A549 (cell line): Measurements from ENCODE around the gene VAMP5. TPM values are rescaled to one million over a fixed set of nuclear protein-coding genes. Genes with fewer than 3 reads are reported as not detected.

Experiments used
- ATAC-seq, 2 experiments: fragments of 200-7000 bp in 1 of 2; fragments of >200 bp in 1 of 2; cut with Nextera tagmentation in 1 of 2; cut with Tn5 transposase in 1 of 2; 3 replicates each; pipeline versions ENCODE4 v1.8.0 to v1.9.1; 2018 to 2020; ENCODE audit warnings: mild to moderate bottlenecking in 1 of 2, moderate library complexity in 1 of 2
- CTCF ChIA-PET: fragments of 300-600 bp; sonication (Branson Sonifier 250); formaldehyde crosslinking; extraction: SDS; loops from one replicate; lab custom pipeline; 2021; ENCODE audit warnings: antibody characterized with exemption, inconsistent platforms; lab: Yijun Ruan, JAX
- POLR2A ChIA-PET: fragments of 350-600 bp; formaldehyde crosslinking; extraction: SDS; loops from one replicate; lab custom pipeline; 2021; ENCODE audit warnings: antibody characterized with exemption, inconsistent platforms; lab: Yijun Ruan, JAX
- DNase-seq, 2 experiments: peaks; one replicate each; pipeline versions ENCODE4 v3.0.0 to v3.0.0-alpha.2; 2011 to 2016; ENCODE audit warnings: low read depth in 1 of 2, low spot score in 1 of 2
- FAIRE-seq: peaks from 2 replicates; lab custom pipeline; 2011; peaks lifted over from hg19 to GRCh38; lab: Jason Lieb, UNC
- H3K27ac ChIP-seq, 2 experiments: fragments of >200 bp; sonication (Bioruptor Twin); formaldehyde crosslinking; 3 replicates each; pipeline ENCODE4 v1.5.1; 2016 to 2017
- H3K4me1 ChIP-seq: fragments of >200 bp; sonication (Bioruptor Twin); formaldehyde crosslinking; 3 replicates; pipeline ENCODE4 v1.6.1; 2016
- H3K4me2 ChIP-seq: fragments of >200 bp; sonication (Bioruptor Twin); formaldehyde crosslinking; 3 replicates; pipeline ENCODE4 v1.6.1; 2016
- H3K4me3 ChIP-seq: fragments of >200 bp; sonication (Bioruptor Twin); formaldehyde crosslinking; 3 replicates; pipeline ENCODE4 v1.5.1; 2016
- H3K9me3 ChIP-seq: fragments of >200 bp; sonication (Bioruptor Twin); formaldehyde crosslinking; 3 replicates; pipeline ENCODE4 v1.6.1; 2016
- BCL3 ChIP-seq: fragments of >200 bp; sonication (Bioruptor Twin); formaldehyde crosslinking; IDR thresholded peaks from 3 replicates; pipeline ENCODE4 v1.6.1; 2016
- CEBPB ChIP-seq, 2 experiments: fragments of >200 bp in 1 of 2; sonication (Bioruptor Twin) in 1 of 2; formaldehyde crosslinking in 1 of 2; IDR thresholded peaks; 2 replicates each; pipeline ENCODE4 v1.6.1; 2012 to 2016
- CHD4 ChIP-seq: fragments of 200-600 bp; sonication (generic); IDR thresholded peaks from 2 replicates; pipeline ENCODE4 v1.6.1; 2016; ENCODE audit warnings: antibody characterized with exemption, mild to moderate bottlenecking, borderline replicate concordance
- E2F6 ChIP-seq: IDR thresholded peaks from 2 replicates; pipeline ENCODE4 v1.6.1; 2012; ENCODE audit warnings: low read depth, borderline replicate concordance
- ESRRA ChIP-seq: fragments of 150-350 bp; IDR thresholded peaks from 2 replicates; pipeline ENCODE4 v1.6.1; 2014; ENCODE audit warnings: mild to moderate bottlenecking, low read length, borderline replicate concordance
- FOXS1 ChIP-seq: fragments of 250-450 bp; sonication (Bioruptor Pico); IDR thresholded peaks from 2 replicates; pipeline ENCODE4 v1.5.0; 2020; ENCODE audit warnings: mild to moderate bottlenecking, moderate library complexity
- GATA3 ChIP-seq: IDR thresholded peaks from 2 replicates; pipeline ENCODE4 v1.6.1; 2012; ENCODE audit warnings: borderline replicate concordance
- HDAC2 ChIP-seq: fragments of 200-600 bp; sonication (generic); IDR thresholded peaks from 2 replicates; pipeline ENCODE4 v1.6.1; 2016
- HOXA7 ChIP-seq: fragments of 250-450 bp; sonication (Bioruptor Pico); IDR thresholded peaks from 2 replicates; pipeline ENCODE4 v1.5.0; 2020; ENCODE audit warnings: mild to moderate bottlenecking, moderate library complexity
- HOXB13 ChIP-seq: fragments of 250-450 bp; sonication (Bioruptor Pico); IDR thresholded peaks from 2 replicates; pipeline ENCODE4 v1.5.0; 2020; ENCODE audit warnings: low read depth, mild to moderate bottlenecking, moderate library complexity
- HOXB5 ChIP-seq: fragments of 250-450 bp; sonication (Bioruptor Pico); IDR thresholded peaks from 2 replicates; pipeline ENCODE4 v1.5.0; 2020; ENCODE audit warnings: mild to moderate bottlenecking, moderate library complexity
- JUN ChIP-seq, 2 experiments: fragments of >200 bp; sonication (Bioruptor Twin); formaldehyde crosslinking; IDR thresholded peaks; 2 replicates in 1 of 2; 3 replicates in 1 of 2; pipeline ENCODE4 v1.6.1; 2016 to 2017
- KDM5A ChIP-seq: fragments of 200-600 bp; sonication (generic); IDR thresholded peaks from 2 replicates; pipeline ENCODE4 v1.6.1; 2016; ENCODE audit warnings: antibody characterized with exemption, mild to moderate bottlenecking
- MAFK ChIP-seq: fragments of 450-650 bp; IDR thresholded peaks from 2 replicates; pipeline ENCODE4 v1.6.1; 2014; ENCODE audit not compliant: partially characterized antibody
- MAX ChIP-seq: IDR thresholded peaks from 2 replicates; pipeline ENCODE4 v1.6.1; 2012
- MYC ChIP-seq: IDR thresholded peaks from 2 replicates; pipeline ENCODE4 v1.6.1; 2012; ENCODE audit warnings: mild to moderate bottlenecking, inconsistent platforms, low read length, improper control_type of control experiment, borderline replicate concordance
- PHF8 ChIP-seq: fragments of 200-600 bp; sonication (generic); IDR thresholded peaks from 2 replicates; pipeline ENCODE4 v1.6.1; 2016; ENCODE audit warnings: low read depth, mild to moderate bottlenecking, antibody characterized with exemption, moderate library complexity, borderline replicate concordance
- POLR2A ChIP-seq: IDR thresholded peaks from 2 replicates; pipeline ENCODE4 v1.6.1; 2012; ENCODE audit warnings: mild to moderate bottlenecking, low read length
- POLR2AphosphoS2 ChIP-seq: conservative IDR thresholded peaks from 2 replicates; pipeline ENCODE4 v1.6.1; 2012; ENCODE audit warnings: low read length, improper control_type of control experiment, inconsistent platforms
- RARB ChIP-seq: fragments of 250-450 bp; sonication (Bioruptor Pico); IDR thresholded peaks from 2 replicates; pipeline ENCODE4 v1.8.0; 2021; ENCODE audit warnings: mild to moderate bottlenecking, moderate library complexity
- SMC3 ChIP-seq: fragments of >200 bp; sonication (Bioruptor Twin); formaldehyde crosslinking; IDR thresholded peaks from 3 replicates; pipeline ENCODE4 v1.6.1; 2018; ENCODE audit warnings: inconsistent platforms
- TFCP2L1 ChIP-seq: fragments of 250-450 bp; sonication (Bioruptor Pico); IDR thresholded peaks from 2 replicates; pipeline ENCODE4 v1.5.0; 2021; ENCODE audit warnings: mild to moderate bottlenecking
- TP53 ChIP-seq: fragments of 250-450 bp; sonication (Bioruptor Pico); IDR thresholded peaks from 2 replicates; pipeline ENCODE4 v1.5.0; 2021; ENCODE audit warnings: mild to moderate bottlenecking, moderate library complexity
- USF2 ChIP-seq: fragments of 450-650 bp; IDR thresholded peaks from 2 replicates; pipeline ENCODE4 v1.6.1; 2014; ENCODE audit warnings: antibody characterized with exemption
- ZFP36 ChIP-seq: fragments of 450-650 bp; IDR thresholded peaks from 2 replicates; pipeline ENCODE4 v1.6.1; 2014; ENCODE audit warnings: borderline replicate concordance; ENCODE audit not compliant: partially characterized antibody
- WGBS: methylation state at CpG from one replicate; pipeline ENCODE4 v1.1.6; 2017; ENCODE audit errors: missing lambda C conversion rate; 5-methylcytosine and 5-hydroxymethylcytosine counted together
- polyA plus RNA-seq, 4 experiments: library from polyadenylated mRNA; depleted of rRNA in 3 of 4; stranded (reverse); fragments of >200 nt; fragmentation: RNase III in 1 of 4; extraction: RNeasy Plus Mini Kit Qiagen cat#74134 plus additional on column Dnase treatment in 1 of 4; gene quantifications; 2 replicates in 3 of 4; 3 replicates in 1 of 4; pipeline ENCODE4 v1.2.3, GENCODE V29; 2011 to 2017
- TF ChIP-seq, protein P1 (sequence below): fragments of 150-350 bp; IDR thresholded peaks from 2 replicates; pipeline ENCODE4 v1.6.1; 2014; ENCODE audit warnings: low read depth, mild to moderate bottlenecking, low read length

VAMP5 gene
- polyA plus RNA-seq, 2 of the 4 experiments (the other 2 are of a cell fraction) = 0.16 TPM; not detected in 1

GRCh38 chr2:85538507-85539360, 45.5 kb upstream of the VAMP5 start, which contains the start of gene MAT2A (continued):
- TF ChIP-seq BCL3 = peak; percentile 100
- TF ChIP-seq SMC3 = peak; percentile 71
- TF ChIP-seq HOXA7 (CRISPR knock-in tag) = no peak
- peak; percentile 100 for TF ChIP-seq POLR2A
- TF ChIP-seq E2F6 = peak; percentile 46; the same call in 1 of the 2 replicates
- TF ChIP-seq MAFK = no peak
- no peak for TF ChIP-seq ESRRA
- TF ChIP-seq GATA3 = peak; percentile 84
- TF ChIP-seq CEBPB (IDR thresholded peaks at IDR 0.05) = no peak; a peak in 1 of 4 replicates

GRCh38 chr2:85539361-85540132, 44.7 kb upstream of the VAMP5 start:
- CTCF ChIA-PET = interaction anchor here (0.7 to 35.5 kb wide), 19 partner anchors 13 to 185 kb away, joined by 3 to 1185 read pairs (median 5); partner anchors contain the start of genes CAPG, ELMOD3, RETSAT and SH2D6
- no peak for FAIRE-seq
- TF ChIP-seq ZFP36 (no peak), KDM5A (peak; percentile 37; the same call in 1 of the 2 replicates), HOXB13 (CRISPR knock-in tag) (0 out of 2 replicates have a peak, but pooled peaks have one; percentile 19), FOXS1 (0 out of 2 replicates have a peak, but pooled peaks have one; percentile 14), GATA3 (peak; percentile 36; the same call in 1 of the 2 replicates), POLR2A (no peak), JUN (IDR thresholded peaks at IDR 0.05) (peak; percentile 87 to 92; a peak in 4 of 5 replicates), MAX (peak; percentile 100), MYC (peak; percentile 94; the same call in 1 of the 2 replicates), MAFK (no peak), BCL3 (peak; percentile 92), PHF8 (peak; percentile 77), RARB (no peak; the same call in 1 of the 2 replicates), CHD4 (no peak), HOXA7 (CRISPR knock-in tag) (0 out of 2 replicates have a peak, but pooled peaks have one; percentile 23), USF2 (peak; percentile 70), TP53 (CRISPR knock-in tag) (peak; percentile 86; the same call in 1 of the 2 replicates), HDAC2 (peak; percentile 56; the same call in 1 of the 2 replicates), E2F6 (peak; percentile 84), HOXB5 (CRISPR knock-in tag) (peak; percentile 76; the same call in 1 of the 2 replicates), POLR2AphosphoS2 (peak; percentile 39; the same call in 1 of the 2 replicates), TFCP2L1 (CRISPR knock-in tag) (peak; percentile 86)
- TF ChIP-seq, protein P1, sequence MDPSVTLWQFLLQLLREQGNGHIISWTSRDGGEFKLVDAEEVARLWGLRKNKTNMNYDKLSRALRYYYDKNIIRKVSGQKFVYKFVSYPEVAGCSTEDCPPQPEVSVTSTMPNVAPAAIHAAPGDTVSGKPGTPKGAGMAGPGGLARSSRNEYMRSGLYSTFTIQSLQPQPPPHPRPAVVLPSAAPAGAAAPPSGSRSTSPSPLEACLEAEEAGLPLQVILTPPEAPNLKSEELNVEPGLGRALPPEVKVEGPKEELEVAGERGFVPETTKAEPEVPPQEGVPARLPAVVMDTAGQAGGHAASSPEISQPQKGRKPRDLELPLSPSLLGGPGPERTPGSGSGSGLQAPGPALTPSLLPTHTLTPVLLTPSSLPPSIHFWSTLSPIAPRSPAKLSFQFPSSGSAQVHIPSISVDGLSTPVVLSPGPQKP = no peak

More at GRCh38 chr2:85539361-85540132, 44.7 kb upstream of the VAMP5 start:
- DNase-seq (peak; percentile 40 to 83), ATAC-seq (peak; percentile 14 to 52)
- peak overlapping the region; percentile 92 for H3K4me2 ChIP-seq
- peaks cover 54% of the 10 kb centered on the region for H3K4me1 ChIP-seq
- no peaks in the 10 kb centered on the region for H3K9me3 ChIP-seq
- peak overlapping the region; percentile 98 to 100 for H3K27ac ChIP-seq
- peak overlapping the region; percentile 98 for H3K4me3 ChIP-seq
- WGBS = 2% methylated on average over 33 of the region's 67 CpGs
- POLR2A ChIA-PET = interaction anchor here (0.5 to 8.8 kb wide), 34 partner anchors 8 to 185 kb away, joined by 3 to 261 read pairs (median 10); partner anchors contain the start of genes C2orf68, ELMOD3, GGCX and RETSAT
